IMR-90 (cell line): ENCODE data around the gene HOXD3. TPM values are rescaled to one million over a fixed set of nuclear protein-coding genes. Genes with fewer than 3 reads are reported as not detected.

ENCODE experiments used
- ATAC-seq: fragments of 200-7000 bp; cut with Tn5 transposase; 2 replicates; pipeline ENCODE4 v1.9.1; 2020; ENCODE audit warnings: low read depth, mild to moderate bottlenecking, moderate library complexity
- BruUV-seq: library from RNA; stranded (reverse); fragments of 400-500 nt; replicated peaks from 2 replicates; lab custom pipeline; 2021; lab: Mats Ljungman, UMichigan
- CTCF ChIA-PET: fragments of 300-600 bp; formaldehyde crosslinking; extraction: SDS; loops from one replicate; lab custom pipeline; 2021; ENCODE audit warnings: antibody characterized with exemption; lab: Yijun Ruan, JAX
- POLR2A ChIA-PET: fragments of 300-600 bp; sonication (Branson Sonifier 250); formaldehyde crosslinking; loops from one replicate; lab custom pipeline; 2022; ENCODE audit warnings: antibody characterized with exemption; ENCODE audit not compliant: unreplicated experiment; lab: Charles Lee
- DNase-seq: peaks from one replicate; pipeline ENCODE4 v3.0.0; 2013
- H2AFZ ChIP-seq: replicated peaks from 2 replicates; pipeline ENCODE3; 2013; ENCODE audit warnings: low read length, mild to moderate bottlenecking; ENCODE audit not compliant: poor library complexity
- H2AK5ac ChIP-seq: 2 replicates; pipeline ENCODE4 v1.6.1; 2013; ENCODE audit warnings: low read depth, low read length, inconsistent platforms
- H2AK9ac ChIP-seq: replicated peaks from 2 replicates; pipeline ENCODE3; 2013; ENCODE audit warnings: mild to moderate bottlenecking, low read depth, low read length, moderate library complexity; ENCODE audit not compliant: poor library complexity
- H2BK120ac ChIP-seq: 2 replicates; pipeline ENCODE4 v1.6.1; 2013; ENCODE audit warnings: low read depth, low read length, inconsistent platforms
- H2BK15ac ChIP-seq: 3 replicates; pipeline ENCODE4 v1.6.1; 2013; ENCODE audit warnings: low read depth, low read length, inconsistent platforms
- H2BK20ac ChIP-seq: 2 replicates; pipeline ENCODE4 v1.6.1; 2013; ENCODE audit warnings: low read depth, mild to moderate bottlenecking, inconsistent platforms, low read length, moderate library complexity
- H2BK5ac ChIP-seq: 2 replicates; pipeline ENCODE4 v1.6.1; 2013; ENCODE audit warnings: mild to moderate bottlenecking, low read depth, low read length, inconsistent platforms; ENCODE audit not compliant: poor library complexity, severe bottlenecking
- H3K14ac ChIP-seq: replicated peaks from 2 replicates; pipeline ENCODE4 v1.6.1; 2013; ENCODE audit warnings: low read depth, low read length, inconsistent platforms
- H3K18ac ChIP-seq: 2 replicates; pipeline ENCODE4 v1.6.1; 2013; ENCODE audit warnings: low read depth, low read length, control low read depth
- H3K23ac ChIP-seq: 2 replicates; pipeline ENCODE4 v1.6.1; 2013; ENCODE audit warnings: low read depth, low read length, inconsistent platforms
- H3K27ac ChIP-seq: 2 replicates; pipeline ENCODE4 v1.5.1; 2013; ENCODE audit warnings: mild to moderate bottlenecking, control low read depth, low read length; ENCODE audit not compliant: insufficient read depth
- H3K27me3 ChIP-seq: 2 replicates; pipeline ENCODE4 v1.6.1; 2013; ENCODE audit warnings: low read length; ENCODE audit not compliant: control insufficient read depth, insufficient read depth
- H3K36me3 ChIP-seq: 2 replicates; pipeline ENCODE4 v1.6.1; 2013; ENCODE audit warnings: low read length, mixed read lengths; ENCODE audit not compliant: control insufficient read depth, insufficient read depth
- H3K4ac ChIP-seq: 2 replicates; pipeline ENCODE4 v1.6.1; 2013; ENCODE audit warnings: low read depth, low read length, inconsistent platforms
- H3K4me1 ChIP-seq: 2 replicates; pipeline ENCODE4 v1.6.1; 2013; ENCODE audit warnings: low read length, mixed read lengths; ENCODE audit not compliant: control insufficient read depth, insufficient read depth
- H3K4me2 ChIP-seq: 2 replicates; pipeline ENCODE4 v1.6.1; 2013; ENCODE audit warnings: low read depth, mild to moderate bottlenecking, control low read depth, low read length, moderate library complexity
- H3K4me3 ChIP-seq: 2 replicates; pipeline ENCODE4 v1.5.1; 2013; ENCODE audit warnings: low read depth, mild to moderate bottlenecking, control low read depth, low read length, moderate library complexity; ENCODE audit not compliant: insufficient read depth
- H3K56ac ChIP-seq: 2 replicates; pipeline ENCODE4 v1.6.1; 2013; ENCODE audit warnings: low read length, inconsistent platforms; ENCODE audit not compliant: insufficient read depth; ENCODE audit errors: extremely low read depth
- H3K79me1 ChIP-seq, 2 experiments: 2 replicates each; pipeline ENCODE4 v1.6.1; 2013; ENCODE audit warnings: low read length in 2 of 2, inconsistent platforms in 1 of 2, low read depth in 1 of 2
- H3K9ac ChIP-seq: 2 replicates; pipeline ENCODE4 v1.6.1; 2013; ENCODE audit warnings: low read depth, low read length, control low read depth
- H3K9me1 ChIP-seq: 2 replicates; pipeline ENCODE4 v1.6.1; 2013; ENCODE audit warnings: low read length, inconsistent platforms; ENCODE audit not compliant: insufficient read depth
- H3K9me3 ChIP-seq: 2 replicates; pipeline ENCODE4 v1.6.1; 2013; ENCODE audit warnings: low read length; ENCODE audit not compliant: control insufficient read depth, insufficient read depth
- H4K20me1 ChIP-seq: 2 replicates; pipeline ENCODE4 v1.6.1; 2013; ENCODE audit warnings: low read length, inconsistent platforms; ENCODE audit not compliant: insufficient read depth
- H4K5ac ChIP-seq: 2 replicates; pipeline ENCODE4 v1.6.1; 2013; ENCODE audit warnings: mild to moderate bottlenecking, low read depth, low read length, control low read depth
- H4K8ac ChIP-seq, 2 experiments: 2 replicates each; pipeline ENCODE4 v1.6.1; 2013; ENCODE audit warnings: low read depth in 2 of 2, low read length in 2 of 2, control low read depth in 1 of 2, inconsistent platforms in 1 of 2
- H4K91ac ChIP-seq: 2 replicates; pipeline ENCODE4 v1.6.1; 2013; ENCODE audit warnings: low read depth, low read length, inconsistent platforms; ENCODE audit not compliant: insufficient read depth
- BHLHE40 ChIP-seq: fragments of 150-350 bp; IDR thresholded peaks from 2 replicates; pipeline ENCODE4 v1.6.1; 2016; ENCODE audit warnings: mild to moderate bottlenecking, low read depth, low read length
- CEBPB ChIP-seq: IDR thresholded peaks from 2 replicates; pipeline ENCODE4 v1.6.1; 2012; ENCODE audit warnings: low read depth, low read length, improper control_type of control experiment
- CHD1 ChIP-seq: IDR thresholded peaks from 2 replicates; pipeline ENCODE4 v1.6.1; 2012; ENCODE audit warnings: low read depth, low read length, improper control_type of control experiment
- CTCF ChIP-seq: conservative IDR thresholded peaks from 2 replicates; pipeline ENCODE4 v1.5.1; 2012; ENCODE audit warnings: mild to moderate bottlenecking, low read depth, low read length, improper control_type of control experiment
- ELK1 ChIP-seq: fragments of 150-350 bp; IDR thresholded peaks from 2 replicates; pipeline ENCODE4 v1.6.1; 2016; ENCODE audit warnings: low read depth, mild to moderate bottlenecking, low read length, moderate library complexity, borderline replicate concordance
- FOS ChIP-seq: fragments of 150-350 bp; IDR thresholded peaks from 2 replicates; pipeline ENCODE4 v1.6.1; 2016; ENCODE audit warnings: low read depth, low read length
- MAFK ChIP-seq: IDR thresholded peaks from 2 replicates; pipeline ENCODE4 v1.6.1; 2012; ENCODE audit warnings: low read depth, low read length, improper control_type of control experiment
- MAZ ChIP-seq: IDR thresholded peaks from 2 replicates; pipeline ENCODE4 v1.6.1; 2012; ENCODE audit warnings: low read depth, mild to moderate bottlenecking, low read length, improper control_type of control experiment, moderate library complexity, borderline replicate concordance
- MXI1 ChIP-seq: IDR thresholded peaks from 2 replicates; pipeline ENCODE4 v1.6.1; 2012; ENCODE audit warnings: low read depth, mild to moderate bottlenecking, low read length, moderate library complexity, borderline replicate concordance
- NFE2L2 ChIP-seq: fragments of 150-350 bp; IDR thresholded peaks from 2 replicates; pipeline ENCODE4 v1.6.1; 2016; ENCODE audit warnings: low read depth, mild to moderate bottlenecking, low read length
- POLR2A ChIP-seq: IDR thresholded peaks from 2 replicates; pipeline ENCODE4 v1.6.1; 2012; ENCODE audit warnings: mild to moderate bottlenecking, low read depth, low read length
- RAD21 ChIP-seq: IDR thresholded peaks from 2 replicates; pipeline ENCODE4 v1.6.1; 2012; ENCODE audit warnings: low read length, improper control_type of control experiment
- RCOR1 ChIP-seq: IDR thresholded peaks from 2 replicates; pipeline ENCODE4 v1.6.1; 2012; ENCODE audit warnings: mild to moderate bottlenecking, low read length, improper control_type of control experiment; ENCODE audit not compliant: insufficient replicate concordance
- SMC3 ChIP-seq: fragments of 150-350 bp; IDR thresholded peaks from 2 replicates; pipeline ENCODE4 v1.6.1; 2016; ENCODE audit warnings: low read depth, mild to moderate bottlenecking, antibody characterized with exemption, low read length, moderate library complexity
- USF2 ChIP-seq: fragments of 150-350 bp; IDR thresholded peaks from 2 replicates; pipeline ENCODE4 v1.6.1; 2017; ENCODE audit warnings: mild to moderate bottlenecking, antibody characterized with exemption, low read length, low read depth
- WGBS, 2 experiments: methylation state at CpG; one replicate each; pipeline versions ENCODE4 v1.1.5 to v1.1.7; 2013; ENCODE audit warnings: missing lambda C conversion rate in 2 of 2; ENCODE audit not compliant: insufficient read length in 1 of 2; ENCODE audit errors: extremely low coverage in 2 of 2; 5-methylcytosine and 5-hydroxymethylcytosine counted together
- dilution Hi-C: fragments of 300-500 bp; cut with HindIII; formaldehyde crosslinking; loops from one replicate; pipeline ENCODE4 v1.14.3; 2018; ENCODE audit warnings: low sequenced_read_pairs; ENCODE audit not compliant: unreplicated experiment
- in situ Hi-C: fragments of 300-500 bp; cut with MboI; formaldehyde crosslinking; loops from 3 replicates; pipeline ENCODE4 v1.14.3; 2019; ENCODE audit warnings: low sequenced_read_pairs, inconsistent platforms, mixed read lengths
- intact Hi-C: fragments of 100-400 bp; cut with micrococcal nuclease; formaldehyde crosslinking; loops from 2 replicates; pipeline ENCODE4 v1.10.0; 2022
- polyA plus RNA-seq, 3 experiments: library from polyadenylated mRNA; depleted of rRNA; stranded (reverse); fragments of >200 nt; gene quantifications; 2 replicates each; pipeline ENCODE4 v1.2.3, GENCODE V29; 2012; ENCODE audit warnings: low replicate concordance in 1 of 3
- total RNA-seq: library from RNA; depleted of rRNA; stranded (reverse); fragments of >200 nt; gene quantifications from 2 replicates; pipeline ENCODE4 v1.2.3, GENCODE V29; 2012

The HOXD3 gene
- total and polyA plus RNA-seq, 2 of the 4 experiments (the other 2 are of a cell fraction) = not detected

GRCh38 chr2:176112375-176113302 is 44.5 kb upstream of the HOXD3 start:
- intact Hi-C loops = no loop called here
- H2AFZ ChIP-seq = peak overlapping the region; percentile 8
- no TSS peak for BruUV-seq
- WGBS, 2 experiments = 5% methylated on average over 11 of the region's 40 CpGs; no CpG with 5 or more reads in 1 of the 2 experiments
- H2BK120ac ChIP-seq = no peak overlapping the region
- no peak overlapping the region for H2BK15ac ChIP-seq
- H3K14ac ChIP-seq = no peak overlapping the region
- H4K5ac ChIP-seq = no peak overlapping the region
- no peaks in the 10 kb centered on the region for H3K9me1 ChIP-seq
- H4K91ac ChIP-seq = no peak overlapping the region
- peaks cover 91% of the 10 kb centered on the region for H3K27me3 ChIP-seq
- H2BK5ac ChIP-seq = no peak overlapping the region
- no peak overlapping the region for H3K4ac ChIP-seq
- H3K18ac ChIP-seq = no peak overlapping the region
- no peak overlapping the region for H3K9ac ChIP-seq
- H3K27ac ChIP-seq = no peak overlapping the region
- no peak overlapping the region for H3K23ac ChIP-seq
- no peak overlapping the region for H4K8ac ChIP-seq
- no peak overlapping the region for H2AK5ac ChIP-seq
- no peaks in the 10 kb centered on the region for H3K79me1 ChIP-seq
- H3K56ac ChIP-seq = no peak overlapping the region
- H3K4me2 ChIP-seq = no peak overlapping the region
- no peaks in the 10 kb centered on the region for H4K20me1 ChIP-seq
- no peaks in the 10 kb centered on the region for H3K4me1 ChIP-seq
- H3K36me3 ChIP-seq = no peaks in the 10 kb centered on the region
- H3K4me3 ChIP-seq = no peak overlapping the region
- in situ Hi-C loops = no loop called here
- H2BK20ac ChIP-seq = no peak overlapping the region
- POLR2A ChIA-PET = no interaction called here
- no peak overlapping the region for H2AK9ac ChIP-seq
- CTCF ChIA-PET = no interaction called here
- DNase-seq (no peak), ATAC-seq (no peak)
- H3K9me3 ChIP-seq = peaks cover 10% of the 10 kb centered on the region
- dilution Hi-C loops = no loop called here
- TF ChIP-seq ELK1 (no peak), BHLHE40 (no peak), MAZ (no peak), CHD1 (no peak), SMC3 (no peak), MAFK (no peak), NFE2L2 (no peak), CEBPB (no peak), CTCF (no peak), USF2 (no peak), POLR2A (no peak), RCOR1 (no peak), FOS (no peak), MXI1 (no peak), RAD21 (no peak)
